Fibroblast of skin of back (primary cell): Measurements from ENCODE around the gene TKFC.

Experiments
- DNase-seq: peaks from one replicate; pipeline ENCODE4 v3.0.0-alpha.2; 2013

Gene TKFC

GRCh38 chr11:61345954-61346843 is 13.2 kb downstream of the TKFC start:
- no peak for DNase-seq

- no peak for DNase-seq
Measured at GRCh38 chr11:61347916-61348461, 15.0 kb downstream of the TKFC start.

- no peak for DNase-seq
Measured at GRCh38 chr11:61349189-61349751, 16.2 kb downstream of the TKFC start.

GRCh38 chr11:61349916-61350315 is 16.9 kb downstream of the TKFC start:
- no peak for DNase-seq

- no peak for DNase-seq
Measured at GRCh38 chr11:61350336-61350735, 17.3 kb downstream of the TKFC start.

GRCh38 chr11:61350803-61351202 is 17.8 kb downstream of the TKFC start:
- DNase-seq, result no peak

GRCh38 chr11:61352038-61352437 is 19.0 kb downstream of the TKFC start:
- DNase-seq, result no peak

GRCh38 chr11:61353131-61354067 is 20.4 kb downstream of the TKFC start:
- no peak for DNase-seq

- no peak for DNase-seq
Measured at GRCh38 chr11:61354208-61354607, 21.2 kb downstream of the TKFC start.

GRCh38 chr11:61356706-61357105 is 23.7 kb downstream of the TKFC start:
- DNase-seq, result no peak

GRCh38 chr11:61357233-61357893 is 24.3 kb downstream of the TKFC start:
- DNase-seq, result no peak

GRCh38 chr11:61357894-61358239 is 24.8 kb downstream of the TKFC start:
- DNase-seq, result no peak

GRCh38 chr11:61358566-61358965 is 25.5 kb downstream of the TKFC start:
- no peak for DNase-seq

GRCh38 chr11:61359516-61359915 is 26.5 kb downstream of the TKFC start:
- DNase-seq, result no peak

- DNase-seq, result no peak
Measured at GRCh38 chr11:61361237-61361740, 28.3 kb downstream of the TKFC start.

- DNase-seq, result peak; percentile 94
Measured at GRCh38 chr11:61361741-61362541, 28.9 kb downstream of the TKFC start, which contains the start of the genes CYB561A3 and TMEM138. Gene CYB561A3, minus strand, starts transcription at chr11:61361882. Its CDS starts 5,169 bp downstream, at chr11:61356713. Gene TMEM138, plus strand, starts transcription at chr11:61362374. Its CDS starts 2,017 bp downstream, at chr11:61364391.

- DNase-seq, result peak; percentile 47
Measured at GRCh38 chr11:61362542-61362875, 29.5 kb downstream of the TKFC start.

- no peak for DNase-seq
Measured at GRCh38 chr11:61364012-61364675, 31.1 kb downstream of the TKFC start.

- DNase-seq, result no peak
Measured at GRCh38 chr11:61367406-61367805, 34.4 kb downstream of the TKFC start.

- DNase-seq, result no peak
Measured at GRCh38 chr11:61368646-61369045, 35.6 kb downstream of the TKFC start.
